ENCODE measurements around the gene PKMYT1. TPM values are rescaled to one million over a fixed set of nuclear protein-coding genes. Genes with fewer than 3 reads are reported as not detected.

Gene PKMYT1
- total and polyA plus RNA-seq, 9 of the 15 experiments (the other 6 are each of a cell fraction or from before 2014, with no cell fraction given), result 8.7 to 201 (median 37.8) TPM

DNA sequence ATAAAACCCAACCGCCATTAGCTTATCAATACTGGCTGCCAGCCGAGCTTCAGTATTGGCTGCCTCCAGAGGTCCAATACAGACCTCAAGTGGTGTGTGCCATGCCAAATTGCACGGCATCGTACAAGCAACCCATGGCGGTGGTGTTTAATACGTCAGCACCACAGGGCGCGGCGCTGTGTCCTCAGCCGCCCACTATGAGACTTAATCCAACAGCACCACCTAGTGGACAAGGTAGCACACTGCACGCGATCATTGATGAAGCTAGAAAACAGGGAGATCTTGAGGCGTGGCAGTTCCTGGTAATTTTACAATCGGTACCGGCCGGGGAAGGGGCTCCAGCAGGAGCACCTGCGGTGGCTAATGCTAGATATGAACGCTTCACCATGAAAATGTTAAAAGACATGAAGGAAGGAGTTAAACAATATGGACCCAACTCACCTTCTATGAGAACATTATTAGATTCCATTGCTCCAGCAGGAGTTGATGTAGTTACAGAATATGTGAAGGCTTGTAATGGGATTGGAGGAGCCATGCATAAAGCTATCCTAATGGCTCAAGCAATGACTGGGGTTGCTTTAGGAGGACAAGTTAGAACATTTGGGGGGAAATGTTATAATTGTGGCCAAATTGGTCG is 53.1 kb downstream of the PKMYT1 start (continued):
- TF ChIP-seq ZNF282 (CRISPR knock-in tag; IDR thresholded peaks at IDR 0.05) (no peak), PHB2 (IDR thresholded peaks at IDR 0.05; ENCODE audit: low read depth) (no peak), TGIF2 (CRISPR knock-in tag; IDR thresholded peaks at IDR 0.05) (no peak), ZNF263 (CRISPR knock-in tag; IDR thresholded peaks at IDR 0.05; ENCODE audit: borderline replicate concordance) (no peak), ERF (CRISPR knock-in tag; IDR thresholded peaks at IDR 0.05) (no peak), MYC (IDR thresholded peaks at IDR 0.05; ENCODE audit: low read depth, low read length) (peak; percentile 46; the same call in 1 of the 2 replicates), MYC (CRISPR knock-in tag; IDR thresholded peaks at IDR 0.05; ENCODE audit: borderline replicate concordance, low read depth) (no peak), NR1H2 (CRISPR knock-in tag; IDR thresholded peaks at IDR 0.05) (no peak), ETV5 (CRISPR knock-in tag; IDR thresholded peaks at IDR 0.05; ENCODE audit: low read depth) (no peak; the same call in 1 of the 2 replicates), WHSC1 (IDR thresholded peaks at IDR 0.05; ENCODE audit: low read length) (no peak), PRPF4 (IDR thresholded peaks at IDR 0.05; ENCODE audit: insufficient read depth, low read depth, low read length, poor library complexity, severe bottlenecking) (no peak), ILF3 (IDR thresholded peaks at IDR 0.05; ENCODE audit: borderline replicate concordance) (no peak), XRCC3 (IDR thresholded peaks at IDR 0.05) (no peak), ATF7 (IDR thresholded peaks at IDR 0.05) (peak; percentile 79), POLR2AphosphoS2 (IDR thresholded peaks at IDR 0.05; ENCODE audit: low read length) (peak; percentile 87; the same call in 1 of the 2 replicates), TRIM28 (IDR thresholded peaks at IDR 0.05) (0 out of 2 replicates have a peak, but pooled peaks have one; percentile 32), CHD4 (IDR thresholded peaks at IDR 0.05; ENCODE audit: insufficient read depth, insufficient replicate concordance, low read depth, low read length, poor library complexity, severe bottlenecking) (no peak), CEBPG (CRISPR knock-in tag; IDR thresholded peaks at IDR 0.05) (no peak), CEBPG (tag; conservative IDR thresholded peaks at IDR 0.05 in 1 of 2, IDR thresholded peaks at IDR 0.05 in 1 of 2) (no peak), ZNF24 (IDR thresholded peaks at IDR 0.05) (no peak), NCOA2 (IDR thresholded peaks at IDR 0.05; ENCODE audit: partially characterized antibody in 2 of 2) (no peak), NFE2L1 (tag; IDR thresholded peaks at IDR 0.05; ENCODE audit: borderline replicate concordance, low read depth) (no peak)
- TF ChIP-seq, protein P1, sequence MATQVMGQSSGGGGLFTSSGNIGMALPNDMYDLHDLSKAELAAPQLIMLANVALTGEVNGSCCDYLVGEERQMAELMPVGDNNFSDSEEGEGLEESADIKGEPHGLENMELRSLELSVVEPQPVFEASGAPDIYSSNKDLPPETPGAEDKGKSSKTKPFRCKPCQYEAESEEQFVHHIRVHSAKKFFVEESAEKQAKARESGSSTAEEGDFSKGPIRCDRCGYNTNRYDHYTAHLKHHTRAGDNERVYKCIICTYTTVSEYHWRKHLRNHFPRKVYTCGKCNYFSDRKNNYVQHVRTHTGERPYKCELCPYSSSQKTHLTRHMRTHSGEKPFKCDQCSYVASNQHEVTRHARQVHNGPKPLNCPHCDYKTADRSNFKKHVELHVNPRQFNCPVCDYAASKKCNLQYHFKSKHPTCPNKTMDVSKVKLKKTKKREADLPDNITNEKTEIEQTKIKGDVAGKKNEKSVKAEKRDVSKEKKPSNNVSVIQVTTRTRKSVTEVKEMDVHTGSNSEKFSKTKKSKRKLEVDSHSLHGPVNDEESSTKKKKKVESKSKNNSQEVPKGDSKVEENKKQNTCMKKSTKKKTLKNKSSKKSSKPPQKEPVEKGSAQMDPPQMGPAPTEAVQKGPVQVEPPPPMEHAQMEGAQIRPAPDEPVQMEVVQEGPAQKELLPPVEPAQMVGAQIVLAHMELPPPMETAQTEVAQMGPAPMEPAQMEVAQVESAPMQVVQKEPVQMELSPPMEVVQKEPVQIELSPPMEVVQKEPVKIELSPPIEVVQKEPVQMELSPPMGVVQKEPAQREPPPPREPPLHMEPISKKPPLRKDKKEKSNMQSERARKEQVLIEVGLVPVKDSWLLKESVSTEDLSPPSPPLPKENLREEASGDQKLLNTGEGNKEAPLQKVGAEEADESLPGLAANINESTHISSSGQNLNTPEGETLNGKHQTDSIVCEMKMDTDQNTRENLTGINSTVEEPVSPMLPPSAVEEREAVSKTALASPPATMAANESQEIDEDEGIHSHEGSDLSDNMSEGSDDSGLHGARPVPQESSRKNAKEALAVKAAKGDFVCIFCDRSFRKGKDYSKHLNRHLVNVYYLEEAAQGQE (IDR thresholded peaks at IDR 0.05; ENCODE audit: borderline replicate concordance), result peak; percentile 75
- TF ChIP-seq, protein P1 (CRISPR knock-in tag; IDR thresholded peaks at IDR 0.05; ENCODE audit: low read depth), result no peak
